Neural progenitor cell (in vitro differentiated cells): ENCODE measurements around the gene KANSL3.

ENCODE experiments used
- CTCF ChIP-seq: fragments of 200-600 bp; sonication (generic); IDR thresholded peaks from 2 replicates; pipeline ENCODE4 v1.5.1; 2017; ENCODE audit warnings: antibody characterized with exemption, mild to moderate bottlenecking
- EZH2 ChIP-seq: fragments of 200-600 bp; sonication (generic); IDR thresholded peaks from 2 replicates; pipeline ENCODE4 v1.6.1; 2017; ENCODE audit warnings: antibody characterized with exemption, mild to moderate bottlenecking, moderate library complexity
- EZH2phosphoT487 ChIP-seq: fragments of 200-600 bp; sonication (generic); IDR thresholded peaks from 2 replicates; pipeline ENCODE4 v1.6.1; 2017; ENCODE audit warnings: antibody characterized with exemption

GRCh38 chr2:96564026-96564425 lies 74.1 kb downstream of the KANSL3 start:
- TF ChIP-seq CTCF (no peak), EZH2phosphoT487 (no peak), EZH2 (no peak)
